ENCODE measurements around the gene PGAM5. TPM values are rescaled to one million over a fixed set of nuclear protein-coding genes. Genes with fewer than 3 reads are reported as not detected.

PGAM5 gene
- total RNA-seq, 1 experiment from 2014 or later: 135 TPM

- H3K4me3 ChIP-seq (ENCODE audit: low read length): no peak overlapping the region
- no peak overlapping the region for H2AFZ ChIP-seq (ENCODE audit: low read length)
- no peaks in the 10 kb centered on the region for H3K9me2 ChIP-seq (replicated peaks; ENCODE audit: low read length)
- H3K9ac ChIP-seq (ENCODE audit: low read length): no peak overlapping the region
- no peaks in the 10 kb centered on the region for H3K4me1 ChIP-seq (ENCODE audit: insufficient read depth, low read length)
- no peak overlapping the region for H3K27ac ChIP-seq (ENCODE audit: low read length)
- ChIA-PET CTCF (no interaction called here), POLR2A (ENCODE audit: unreplicated experiment) (no interaction called here)
- H3K9me3 ChIP-seq (ENCODE audit: low read length): no peaks in the 10 kb centered on the region
- no peaks in the 10 kb centered on the region for H3K79me2 ChIP-seq (ENCODE audit: low read length)
- TF ChIP-seq CTCF (conservative IDR thresholded peaks at IDR 0.05; ENCODE audit: low read depth, low read length): no peak
- TF ChIP-seq EZH2phosphoT487 (IDR thresholded peaks at IDR 0.05; ENCODE audit: borderline replicate concordance, low read length): no peak
- TF ChIP-seq EZH2 (IDR thresholded peaks at IDR 0.05; ENCODE audit: low read length, unreplicated experiment): no peak
- no peak overlapping the region for H3K4me2 ChIP-seq (ENCODE audit: low read length)
- intact Hi-C loops (cut with micrococcal nuclease): no loop called here
- DNase-seq (no peak), ATAC-seq (no peak)
- H3K27me3 ChIP-seq (ENCODE audit: low read length): no peaks in the 10 kb centered on the region
- H4K20me1 ChIP-seq (ENCODE audit: low read length): no peaks in the 10 kb centered on the region
- H3K36me3 ChIP-seq (ENCODE audit: low read depth, low read length): peaks cover 67% of the 10 kb centered on the region
- no TSS peak for BruUV-seq (replicated peaks)
- no peaks in the 10 kb centered on the region for H3F3A ChIP-seq (ENCODE audit: low read length, unreplicated experiment)
These were observed 47.5 kb upstream of the PGAM5 start for GRCh38 chr12:132662901-132663755.

GRCh38 chr12:132664206-132665148, 46.2 kb upstream of the PGAM5 start:
- Histone ChIP-seq H3F3A (ENCODE audit: low read length, unreplicated experiment) (no peaks in the 10 kb centered on the region), H3K4me1 (ENCODE audit: insufficient read depth, low read length) (no peaks in the 10 kb centered on the region), H4K20me1 (ENCODE audit: low read length) (no peaks in the 10 kb centered on the region), H3K27ac (ENCODE audit: low read length) (no peak overlapping the region), H3K36me3 (ENCODE audit: low read depth, low read length) (peaks cover 69% of the 10 kb centered on the region), H3K4me2 (ENCODE audit: low read length) (no peak overlapping the region), H3K27me3 (ENCODE audit: low read length) (no peaks in the 10 kb centered on the region), H2AFZ (ENCODE audit: low read length) (no peak overlapping the region), H3K79me2 (ENCODE audit: low read length) (no peaks in the 10 kb centered on the region), H3K9me3 (ENCODE audit: low read length) (no peaks in the 10 kb centered on the region), H3K9ac (ENCODE audit: low read length) (no peak overlapping the region), H3K4me3 (ENCODE audit: low read length) (no peak overlapping the region), H3K9me2 (replicated peaks; ENCODE audit: low read length) (no peaks in the 10 kb centered on the region)
- DNase-seq: no peak
- TF ChIP-seq EZH2 (IDR thresholded peaks at IDR 0.05; ENCODE audit: low read length, unreplicated experiment): no peak
- no peak for TF ChIP-seq EZH2phosphoT487 (IDR thresholded peaks at IDR 0.05; ENCODE audit: borderline replicate concordance, low read length)
- no peak for TF ChIP-seq CTCF (conservative IDR thresholded peaks at IDR 0.05; ENCODE audit: low read depth, low read length)
- ChIA-PET CTCF (no interaction called here), POLR2A (ENCODE audit: unreplicated experiment) (no interaction called here)
- intact Hi-C loops (cut with micrococcal nuclease): no loop called here
- BruUV-seq (replicated peaks): no TSS peak
- ATAC-seq: no peak
